B cell (primary cell): ENCODE results near the gene EDARADD. TPM values are rescaled to one million over a fixed set of nuclear protein-coding genes. Genes with fewer than 3 reads are reported as not detected.

Source experiments
- ATAC-seq: fragments of 200-7000 bp; cut with Tn5 transposase; one replicate; pipeline ENCODE4 v1.10.0; 2021; ENCODE audit warnings: low read depth, mild to moderate bottlenecking, moderate number of reproducible peaks, moderate library complexity
- CTCF ChIA-PET: fragments of 350-600 bp; sonication (Branson Sonifier 250); formaldehyde crosslinking; loops from one replicate; lab custom pipeline; 2021; ENCODE audit warnings: antibody characterized with exemption, inconsistent platforms; lab: Charles Lee
- POLR2A ChIA-PET: fragments of 350-600 bp; sonication (Branson Sonifier 250); formaldehyde crosslinking; loops from one replicate; lab custom pipeline; 2021; ENCODE audit warnings: antibody characterized with exemption; lab: Charles Lee
- DNase-seq: peaks from one replicate; pipeline ENCODE4 v3.0.0; 2013
- H2AFZ ChIP-seq: 2 replicates; pipeline ENCODE4 v1.6.1; 2012; ENCODE audit warnings: mild to moderate bottlenecking, low read depth, low read length; ENCODE audit not compliant: insufficient read depth, poor library complexity, severe bottlenecking
- H3K27ac ChIP-seq, 2 donors: 1 replicate in 1 of 2; 2 replicates in 1 of 2; pipeline ENCODE4 v1.5.1; 2012 to 2013; ENCODE audit warnings: low read length in 2 of 2, mild to moderate bottlenecking in 2 of 2, moderate library complexity in 1 of 2
- H3K27me3 ChIP-seq, 4 experiments: fragments of 200-600 bp in 1 of 4; sonication (generic) in 1 of 4; replicated peaks in 1 of 4; 1 replicate in 2 of 4; 2 replicates in 2 of 4; pipeline versions ENCODE4 v1.6.1 to v1.7.0; 2013 to 2016; ENCODE audit warnings: low read length in 3 of 4, mild to moderate bottlenecking in 2 of 4, mixed read lengths in 1 of 4, moderate library complexity in 1 of 4; ENCODE audit not compliant: insufficient read depth in 4 of 4, control insufficient read depth in 3 of 4; ENCODE audit errors: control extremely low read depth in 1 of 4
- H3K36me3 ChIP-seq, 2 experiments: replicated peaks in 1 of 2; 1 replicate in 1 of 2; 2 replicates in 1 of 2; pipeline versions ENCODE4 v1.6.1 to v1.7.1; 2013; ENCODE audit warnings: low read length in 1 of 2; ENCODE audit not compliant: insufficient read depth in 2 of 2, control insufficient read depth in 1 of 2; ENCODE audit errors: control extremely low read depth in 1 of 2, extremely low read depth in 1 of 2
- H3K4me1 ChIP-seq, 2 donors: fragments of 200-600 bp in 1 of 2; sonication (generic) in 1 of 2; 1 replicate in 1 of 2; 2 replicates in 1 of 2; pipeline versions ENCODE4 v1.5.1 to v1.6.1; 2013 to 2017; ENCODE audit warnings: low read length in 2 of 2; ENCODE audit not compliant: control insufficient read depth in 2 of 2, insufficient read depth in 2 of 2
- H3K4me2 ChIP-seq: replicated peaks from 2 replicates; pipeline ENCODE3; 2012; ENCODE audit warnings: mild to moderate bottlenecking, low read depth, low read length; ENCODE audit not compliant: poor library complexity, severe bottlenecking
- H3K4me3 ChIP-seq, 5 experiments: fragments of 200-600 bp in 1 of 5; sonication (generic) in 1 of 5; 1 replicate in 3 of 5; 2 replicates in 2 of 5; pipeline versions ENCODE4 v1.5.1 to v1.7.0; 2011 to 2016; ENCODE audit warnings: low read length in 4 of 5, mild to moderate bottlenecking in 4 of 5, low read depth in 2 of 5, control low read depth in 1 of 5, moderate library complexity in 1 of 5; ENCODE audit not compliant: insufficient read depth in 1 of 5; ENCODE audit errors: control extremely low read depth in 1 of 5, extremely low read depth in 1 of 5
- H3K79me2 ChIP-seq: fragments of 200-600 bp; sonication (generic); one replicate; pipeline ENCODE4 v1.6.0; 2016; ENCODE audit warnings: low read length; ENCODE audit not compliant: control insufficient read depth, insufficient read depth
- H3K9ac ChIP-seq: fragments of 200-600 bp; sonication (generic); 2 replicates; pipeline ENCODE4 v1.6.1; 2017; ENCODE audit warnings: mild to moderate bottlenecking, low read length, moderate library complexity
- H3K9me3 ChIP-seq, 3 donors: one replicate each; pipeline versions ENCODE4 v1.6.1 to v1.7.1; 2013; ENCODE audit warnings: low read length in 2 of 3; ENCODE audit not compliant: control insufficient read depth in 2 of 3, insufficient read depth in 1 of 3; ENCODE audit errors: control extremely low read depth in 1 of 3
- H4K20me1 ChIP-seq: 2 replicates; pipeline ENCODE4 v1.6.0; 2012; ENCODE audit warnings: mild to moderate bottlenecking, low read length; ENCODE audit not compliant: insufficient read depth, control insufficient read depth, poor library complexity, severe bottlenecking
- H3K27ac Mint-ChIP-seq: one replicate; pipeline ENCODE4 v1.8.0; 2021; ENCODE audit warnings: mixed read lengths
- H3K27me3 Mint-ChIP-seq: one replicate; pipeline ENCODE4 v1.8.0; 2021; ENCODE audit warnings: mixed read lengths
- H3K4me1 Mint-ChIP-seq: one replicate; pipeline ENCODE4 v1.8.0; 2021; ENCODE audit warnings: mixed read lengths
- H3K4me3 Mint-ChIP-seq: one replicate; pipeline ENCODE4 v1.8.0; 2021; ENCODE audit warnings: mixed read lengths
- H3K9me3 Mint-ChIP-seq: one replicate; pipeline ENCODE4 v1.8.0; 2022; ENCODE audit warnings: mixed read lengths; ENCODE audit not compliant: insufficient read depth
- CTCF ChIP-seq: fragments of 200-600 bp; IDR thresholded peaks from one replicate; pipeline ENCODE4 v1.8.0; 2022; ENCODE audit warnings: antibody characterized with exemption, mild to moderate bottlenecking
- EZH2 ChIP-seq: IDR thresholded peaks from 2 replicates; pipeline ENCODE4 v1.6.1; 2012; ENCODE audit warnings: borderline replicate concordance, low read depth, mild to moderate bottlenecking, moderate library complexity, low read length; ENCODE audit not compliant: insufficient read depth, poor library complexity, severe bottlenecking
- WGBS: methylation state at CpG from one replicate; pipeline ENCODE4 v1.1.5; 2013; ENCODE audit warnings: missing lambda C conversion rate; ENCODE audit not compliant: insufficient coverage; 5-methylcytosine and 5-hydroxymethylcytosine counted together
- intact Hi-C: fragments of 100-400 bp; cut with micrococcal nuclease; formaldehyde crosslinking; loops from one replicate; pipeline ENCODE4 v1.10.0; 2022
- polyA plus RNA-seq: library from polyadenylated mRNA; depleted of rRNA; stranded (reverse); fragments of >200 nt; gene quantifications from 2 replicates; pipeline ENCODE4 v1.2.3, GENCODE V29; 2012
- total RNA-seq, 2 donors: library from RNA; stranded (reverse); fragments of 120-200 nt in 1 of 2; gene quantifications; 1 replicate in 1 of 2; 2 replicates in 1 of 2; pipeline versions ENCODE4 v1.2.3 to v1.2.4, GENCODE V29; 2013 to 2022

EDARADD gene
- total and polyA plus RNA-seq, 2 donors (not counting 1 experiment from before 2014, with no cell fraction given): 0.15 TPM; not detected in 1

- TF ChIP-seq CTCF (no peak), EZH2 (no peak)
- no peak overlapping the region for H2AFZ ChIP-seq
- H3K27me3 ChIP-seq: peaks cover 0 to 22% (median 3%) of the 10 kb centered on the region in 4 experiments
- Mint-ChIP-seq H3K27me3 (peaks cover 36% of the 10 kb centered on the region), H3K27ac (no peak overlapping the region), H3K9me3 (no peaks in the 10 kb centered on the region), H3K4me3 (no peak overlapping the region), H3K4me1 (peaks cover 10% of the 10 kb centered on the region)
- CTCF ChIA-PET: interaction anchor here (1.0 kb wide), 1 partner anchor 295 kb away, joined by 3 read pairs; no protein-coding TSS in a partner anchor
- H3K79me2 ChIP-seq: no peaks in the 10 kb centered on the region
- no peak overlapping the region for H3K27ac ChIP-seq
- no peaks in the 10 kb centered on the region for H3K36me3 ChIP-seq
- DNase-seq (no peak), ATAC-seq (no peak)
- H3K4me2 ChIP-seq: no peak overlapping the region
- H3K4me3 ChIP-seq: no peak overlapping the region
- H3K4me1 ChIP-seq: peaks cover 9 to 11% of the 10 kb centered on the region in 2 donors
- WGBS: 82% methylated on average over 8 of the region's 8 CpGs
- no peaks in the 10 kb centered on the region for H3K9me3 ChIP-seq
- H4K20me1 ChIP-seq: no peaks in the 10 kb centered on the region
- no peak overlapping the region for H3K9ac ChIP-seq
- intact Hi-C loops: no loop called here
- POLR2A ChIA-PET: no interaction called here
These were observed 6.0 kb downstream of the EDARADD start for GRCh38 chr1:236400061-236400603.

GRCh38 chr1:236401698-236402097, 7.6 kb downstream of the EDARADD start:
- TF ChIP-seq EZH2 (no peak), CTCF (no peak)
- Mint-ChIP-seq H3K27ac (no peak overlapping the region), H3K27me3 (peaks cover 30% of the 10 kb centered on the region), H3K4me3 (no peak overlapping the region), H3K4me1 (no peaks in the 10 kb centered on the region), H3K9me3 (no peaks in the 10 kb centered on the region)
- Histone ChIP-seq H3K27ac (no peak overlapping the region), H3K79me2 (no peaks in the 10 kb centered on the region), H3K9me3 (no peaks in the 10 kb centered on the region), H3K4me1 (no peaks in the 10 kb centered on the region), H3K4me3 (no peak overlapping the region), H3K9ac (no peak overlapping the region), H3K36me3 (no peaks in the 10 kb centered on the region), H4K20me1 (no peaks in the 10 kb centered on the region), H2AFZ (no peak overlapping the region), H3K27me3 (peaks cover 0 to 8% (median 0%) of the 10 kb centered on the region in 4 experiments), H3K4me2 (no peak overlapping the region)
- 89% methylated on average over 3 of the region's 7 CpGs for WGBS
- ChIA-PET POLR2A (no interaction called here), CTCF (no interaction called here)
- DNase-seq: no peak
- no peak for ATAC-seq
- intact Hi-C loops: no loop called here
